Endothelial cell (in vitro differentiated cells): ENCODE data around the gene OGFRL1. TPM values are rescaled to one million over a fixed set of nuclear protein-coding genes. Genes with fewer than 3 reads are reported as not detected.

Source experiments
- DNase-seq: peaks from one replicate; pipeline ENCODE4 v3.0.0; 2021; ENCODE audit warnings: low spot score
- H3K27ac Mint-ChIP-seq: one replicate; pipeline ENCODE4 v1.8.0; 2021; ENCODE audit warnings: mixed read lengths, inconsistent platforms; ENCODE audit not compliant: unreplicated experiment
- H3K27me3 Mint-ChIP-seq: one replicate; pipeline ENCODE4 v1.8.0; 2021; ENCODE audit warnings: mild to moderate bottlenecking, moderate library complexity, mixed read lengths, inconsistent platforms; ENCODE audit not compliant: unreplicated experiment
- H3K36me3 Mint-ChIP-seq: one replicate; pipeline ENCODE4 v1.8.0; 2021; ENCODE audit warnings: mild to moderate bottlenecking, low read depth, mixed read lengths, inconsistent platforms; ENCODE audit not compliant: unreplicated experiment
- H3K4me1 Mint-ChIP-seq: one replicate; pipeline ENCODE4 v1.8.0; 2021; ENCODE audit warnings: mild to moderate bottlenecking, mixed read lengths, inconsistent platforms; ENCODE audit not compliant: unreplicated experiment
- H3K4me3 Mint-ChIP-seq: one replicate; pipeline ENCODE4 v1.8.0; 2021; ENCODE audit warnings: mild to moderate bottlenecking, mixed read lengths, inconsistent platforms; ENCODE audit not compliant: unreplicated experiment
- H3K9me3 Mint-ChIP-seq: one replicate; pipeline ENCODE4 v1.8.0; 2021; ENCODE audit warnings: mixed read lengths, inconsistent platforms; ENCODE audit not compliant: unreplicated experiment
- CTCF ChIP-seq: fragments of 200-600 bp; sonication (generic); IDR thresholded peaks from one replicate; pipeline ENCODE4 v1.5.0; 2021; ENCODE audit warnings: antibody characterized with exemption; ENCODE audit not compliant: unreplicated experiment
- long read RNA-seq: library from polyadenylated mRNA; unstranded; transcript quantifications from one replicate; pipeline ENCODE4 v2.0.0, GENCODE V29; 2020; ENCODE audit not compliant: unreplicated experiment
- total RNA-seq: library from RNA; stranded (reverse); fragmentation: NEBNext Ultra II Directional; extraction: Animal tissue kit (Norgen Biotek cat#: 25700); gene quantifications from one replicate; pipeline ENCODE4 v1.2.1, GENCODE V29; 2021; ENCODE audit not compliant: unreplicated experiment

OGFRL1 gene
- 6.0 TPM for total RNA-seq
- long read RNA-seq, result 0 reads

- Mint-ChIP-seq H3K9me3 (no peaks in the 10 kb centered on the region), H3K27ac (no peak within 1 kb of the TSS), H3K4me3 (peak within 1 kb of the TSS; percentile 88)
Observed at GRCh38 chr6:71288228-71289038, at the start of gene OGFRL1. TSS of gene OGFRL1 (plus strand) at chr6:71288811. CDS start at chr6:71288937, 126 bp downstream.

GRCh38 chr6:71239694-71240093 is 48.9 kb upstream of the OGFRL1 start:
- DNase-seq, result no peak
- TF ChIP-seq CTCF, result no peak
- H3K36me3 Mint-ChIP-seq, result no peaks in the 10 kb centered on the region
- peaks cover 4% of the 10 kb centered on the region for H3K4me1 Mint-ChIP-seq
- H3K27me3 Mint-ChIP-seq, result no peaks in the 10 kb centered on the region
- H3K9me3 Mint-ChIP-seq, result no peaks in the 10 kb centered on the region
- no peak overlapping the region for H3K27ac Mint-ChIP-seq
- H3K4me3 Mint-ChIP-seq, result no peak overlapping the region

More at GRCh38 chr6:71288228-71289038, at the start of gene OGFRL1:
- peak; percentile 70 for DNase-seq
- Mint-ChIP-seq H3K36me3 (no peaks in the 10 kb centered on the region), H3K27me3 (peaks cover 7% of the 10 kb centered on the region), H3K4me1 (peaks cover 9% of the 10 kb centered on the region)
- no peak for TF ChIP-seq CTCF

GRCh38 chr6:71245265-71246049 is 43.2 kb upstream of the OGFRL1 start:
- H3K4me1 Mint-ChIP-seq, result peaks cover 9% of the 10 kb centered on the region
- no peak for TF ChIP-seq CTCF
- no peak overlapping the region for H3K4me3 Mint-ChIP-seq
- H3K27ac Mint-ChIP-seq, result no peak overlapping the region
- H3K9me3 Mint-ChIP-seq, result no peaks in the 10 kb centered on the region
- H3K36me3 Mint-ChIP-seq, result no peaks in the 10 kb centered on the region
- H3K27me3 Mint-ChIP-seq, result no peaks in the 10 kb centered on the region
- DNase-seq, result no peak

- Mint-ChIP-seq H3K9me3 (no peaks in the 10 kb centered on the region), H3K4me1 (peaks cover 13% of the 10 kb centered on the region), H3K4me3 (no peak overlapping the region), H3K27me3 (no peaks in the 10 kb centered on the region), H3K36me3 (no peaks in the 10 kb centered on the region), H3K27ac (peak overlapping the region; percentile 2)
- no peak for TF ChIP-seq CTCF
- no peak for DNase-seq
Observed at GRCh38 chr6:71246596-71246995, 42.0 kb upstream of the OGFRL1 start.

GRCh38 chr6:71248306-71248765 is 40.3 kb upstream of the OGFRL1 start:
- peaks cover 26% of the 10 kb centered on the region for H3K4me1 Mint-ChIP-seq
- H3K27ac Mint-ChIP-seq, result no peak overlapping the region
- no peaks in the 10 kb centered on the region for H3K36me3 Mint-ChIP-seq
- no peaks in the 10 kb centered on the region for H3K9me3 Mint-ChIP-seq
- no peak for DNase-seq
- H3K4me3 Mint-ChIP-seq, result no peak overlapping the region
- no peak for TF ChIP-seq CTCF
- no peaks in the 10 kb centered on the region for H3K27me3 Mint-ChIP-seq
